ENCODE results near the gene SLC39A2.
"Not testable (repeated sequence)": the region's sequence is repeated elsewhere in the genome, so short reads cannot be mapped to it uniquely, and the experiment has no call there.

SLC39A2 gene

DNA sequence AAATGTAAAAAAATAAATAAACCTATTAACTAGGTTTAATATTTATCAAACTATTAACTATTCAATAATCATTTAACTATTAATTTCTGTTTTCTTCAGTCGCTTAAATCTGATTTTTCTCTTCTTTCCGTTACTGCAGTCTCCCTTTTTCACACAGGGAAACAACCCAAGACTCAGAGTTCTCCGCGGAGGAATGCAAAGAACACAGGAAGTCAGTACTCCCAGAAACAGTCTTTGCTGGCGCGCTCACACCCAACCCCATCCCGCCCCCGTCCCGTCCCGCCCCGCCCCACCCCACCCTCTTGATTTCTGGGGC is 9.7 kb upstream of the SLC39A2 start:
- DNase-seq = no peak
- in situ Hi-C loops (cut with HindIII; ENCODE audit: low pct_ligation_motif_present, low pct_unique_long_range_greater_than_20kb, low sequenced_read_pairs) = no loop called here

GRCh38 chr14:20989787-20990600 is 9.1 kb upstream of the SLC39A2 start, which contains the start of gene METTL17:
Gene METTL17 (plus strand): TSS chr14:20989980. CDS start chr14:20990003, 23 bp downstream.
- DNase-seq = peak; percentile 97
- in situ Hi-C loops (cut with HindIII; ENCODE audit: low pct_ligation_motif_present, low pct_unique_long_range_greater_than_20kb, low sequenced_read_pairs) = no loop called here

DNA sequence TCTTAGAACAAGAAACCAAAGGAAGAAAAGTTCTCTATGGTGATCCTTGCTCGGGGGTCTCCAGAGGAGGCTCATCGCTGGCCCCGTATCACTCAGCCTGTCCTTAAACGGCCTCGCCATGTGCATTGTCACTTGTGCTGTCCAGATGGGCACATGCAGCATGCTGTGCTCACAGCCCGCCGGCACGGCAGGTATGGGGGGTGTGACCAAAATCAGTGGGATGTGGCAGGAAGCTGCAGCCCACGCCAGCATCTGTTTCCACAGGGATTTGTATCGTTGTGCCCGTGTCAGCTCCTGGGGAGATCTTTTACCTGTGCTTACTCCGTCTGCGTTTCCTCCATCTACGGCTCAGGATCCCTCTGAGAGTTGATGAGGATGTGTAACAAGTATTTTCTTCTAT is 2.6 kb upstream of the SLC39A2 start:
- no peak for DNase-seq
- in situ Hi-C loops (cut with HindIII; ENCODE audit: low pct_ligation_motif_present, low pct_unique_long_range_greater_than_20kb, low sequenced_read_pairs) = no loop called here

DNA sequence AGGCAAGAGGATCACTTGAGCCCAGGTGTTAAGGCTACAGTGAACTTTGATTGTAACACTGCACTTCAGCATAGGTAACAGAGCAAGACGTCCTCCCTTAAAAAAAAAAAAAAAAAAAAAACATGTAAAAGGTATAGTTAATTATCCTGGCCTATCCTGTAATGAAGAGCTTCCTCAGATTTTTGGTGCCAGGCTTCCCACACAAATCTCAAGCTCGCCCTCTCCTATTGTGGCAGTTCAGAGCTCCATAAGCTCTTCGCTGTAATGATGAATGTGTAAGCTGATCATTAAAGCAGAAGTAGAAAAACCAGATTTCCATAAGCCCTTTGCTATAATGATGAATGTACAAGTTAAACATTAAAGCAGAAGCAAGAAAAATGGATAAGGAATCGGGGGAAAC is 2.0 kb upstream of the SLC39A2 start:
- DNase-seq = no peak
- in situ Hi-C loops (cut with HindIII; ENCODE audit: low pct_ligation_motif_present, low pct_unique_long_range_greater_than_20kb, low sequenced_read_pairs) = no loop called here

GRCh38 chr14:20997564-20997963 is 1.5 kb upstream of the SLC39A2 start:
- no peak for DNase-seq
- in situ Hi-C loops (cut with HindIII; ENCODE audit: low pct_ligation_motif_present, low pct_unique_long_range_greater_than_20kb, low sequenced_read_pairs) = no loop called here

GRCh38 chr14:20998139-20998538 is 954 bp upstream of the SLC39A2 start:
- in situ Hi-C loops (cut with HindIII; ENCODE audit: low pct_ligation_motif_present, low pct_unique_long_range_greater_than_20kb, low sequenced_read_pairs) = no loop called here
- DNase-seq = no peak

GRCh38 chr14:20999591-20999990 is 498 bp downstream of the SLC39A2 start:
- no peak for DNase-seq
- in situ Hi-C loops (cut with HindIII; ENCODE audit: low pct_ligation_motif_present, low pct_unique_long_range_greater_than_20kb, low sequenced_read_pairs) = no loop called here

GRCh38 chr14:21001218-21001617 is 2.1 kb downstream of the SLC39A2 start:
- no peak for DNase-seq
- in situ Hi-C loops (cut with HindIII; ENCODE audit: low pct_ligation_motif_present, low pct_unique_long_range_greater_than_20kb, low sequenced_read_pairs) = no loop called here

DNA sequence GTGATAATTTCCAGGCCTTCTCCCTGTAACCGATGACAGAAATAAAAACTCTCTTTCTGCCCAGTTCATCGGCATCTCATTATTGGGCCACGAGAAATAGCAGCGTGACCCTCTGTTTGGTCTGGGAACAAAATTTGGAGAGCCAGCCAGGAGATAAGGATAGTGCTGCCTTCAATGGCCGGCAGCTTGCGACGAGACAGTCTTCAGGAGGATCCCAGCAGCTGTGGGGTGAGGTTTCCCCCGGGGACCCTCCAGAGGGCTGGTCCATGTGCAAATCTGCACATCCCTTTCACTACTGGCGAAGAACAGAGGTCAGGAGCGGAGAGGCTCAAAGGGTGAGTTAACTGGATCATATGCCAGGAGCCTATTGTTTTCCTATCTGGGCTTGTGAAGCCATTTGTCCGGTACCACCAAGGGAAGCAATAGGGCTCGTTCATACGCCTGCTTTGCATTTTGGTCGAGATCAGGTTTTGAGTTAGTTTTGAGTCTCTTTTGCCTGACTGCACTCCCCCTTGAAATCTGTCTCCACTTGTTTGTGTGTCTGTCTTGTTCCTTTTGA is 4.8 kb downstream of the SLC39A2 start:
- DNase-seq = no peak
- in situ Hi-C loops (cut with HindIII; ENCODE audit: low pct_ligation_motif_present, low pct_unique_long_range_greater_than_20kb, low sequenced_read_pairs) = no loop called here

DNA sequence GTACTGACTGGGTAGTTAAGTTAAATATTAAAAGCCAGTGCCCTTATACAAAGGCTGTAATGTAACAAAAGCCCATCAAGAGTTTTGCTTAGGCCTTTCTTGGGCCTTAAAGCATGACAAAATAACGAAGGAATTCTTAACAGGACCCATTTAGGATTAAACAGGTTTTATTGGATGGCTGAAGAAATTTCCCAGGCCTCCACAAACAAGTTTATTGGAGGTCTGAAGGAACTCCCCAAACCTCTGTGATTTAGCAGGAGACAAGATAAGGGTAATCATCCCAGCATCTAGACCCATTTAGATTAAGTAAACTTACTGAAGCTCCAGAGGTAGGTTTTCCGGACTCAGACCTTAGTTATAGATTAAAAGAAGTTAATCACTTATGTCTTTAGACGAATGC is 10.6 kb downstream of the SLC39A2 start:
- DNase-seq; in situ Hi-C loops (cut with HindIII; ENCODE audit: low pct_ligation_motif_present, low pct_unique_long_range_greater_than_20kb, low sequenced_read_pairs): not testable (repeated sequence)

DNA sequence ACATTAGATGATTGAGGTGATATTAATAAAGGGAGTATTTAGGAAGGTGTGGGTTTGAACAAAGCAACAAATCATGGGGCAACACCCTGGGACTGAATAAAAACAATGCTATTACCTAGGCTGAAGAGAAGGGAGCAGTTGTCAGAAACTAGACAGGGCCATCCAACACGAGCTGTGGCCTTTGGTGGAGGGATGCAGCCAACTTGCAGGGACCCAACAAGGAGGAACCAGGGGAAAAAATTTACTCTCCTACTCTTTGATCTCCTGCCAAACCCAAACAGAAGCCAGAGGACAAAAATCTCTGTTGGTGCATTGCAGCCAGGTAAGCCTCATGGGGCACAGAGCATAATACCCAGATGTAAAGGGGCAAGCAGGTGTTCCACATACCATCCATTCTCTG is 12.0 kb downstream of the SLC39A2 start:
- no peak for DNase-seq
- in situ Hi-C loops (cut with HindIII; ENCODE audit: low pct_ligation_motif_present, low pct_unique_long_range_greater_than_20kb, low sequenced_read_pairs) = no loop called here

DNA sequence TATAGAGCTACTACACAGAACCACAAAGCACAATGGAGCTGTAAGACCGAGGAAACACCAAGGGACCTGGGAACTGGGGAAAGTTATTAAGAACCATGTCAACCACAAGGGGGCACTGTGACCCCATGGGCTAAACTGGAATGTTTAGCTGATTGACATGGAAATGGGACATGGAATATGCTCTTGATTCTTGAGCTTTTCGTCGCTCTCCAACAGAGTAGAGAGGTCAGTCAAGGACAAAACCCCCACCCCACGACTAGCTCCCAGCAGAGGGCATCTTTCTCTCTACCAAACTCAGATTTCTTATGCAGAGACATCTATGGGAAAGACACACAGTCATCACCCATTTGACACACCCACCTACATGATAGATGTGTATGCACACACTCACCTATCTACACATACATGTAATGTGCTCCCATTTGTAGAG is 15.7 kb downstream of the SLC39A2 start:
- in situ Hi-C loops (cut with HindIII; ENCODE audit: low pct_ligation_motif_present, low pct_unique_long_range_greater_than_20kb, low sequenced_read_pairs) = no loop called here
- DNase-seq = peak; percentile 75

GRCh38 chr14:21015312-21015711 is 16.2 kb downstream of the SLC39A2 start:
- DNase-seq = no peak
- in situ Hi-C loops (cut with HindIII; ENCODE audit: low pct_ligation_motif_present, low pct_unique_long_range_greater_than_20kb, low sequenced_read_pairs) = no loop called here

GRCh38 chr14:21016413-21017190 is 17.5 kb downstream of the SLC39A2 start:
- in situ Hi-C loops (cut with HindIII; ENCODE audit: low pct_ligation_motif_present, low pct_unique_long_range_greater_than_20kb, low sequenced_read_pairs) = no loop called here
- DNase-seq = no peak

DNA sequence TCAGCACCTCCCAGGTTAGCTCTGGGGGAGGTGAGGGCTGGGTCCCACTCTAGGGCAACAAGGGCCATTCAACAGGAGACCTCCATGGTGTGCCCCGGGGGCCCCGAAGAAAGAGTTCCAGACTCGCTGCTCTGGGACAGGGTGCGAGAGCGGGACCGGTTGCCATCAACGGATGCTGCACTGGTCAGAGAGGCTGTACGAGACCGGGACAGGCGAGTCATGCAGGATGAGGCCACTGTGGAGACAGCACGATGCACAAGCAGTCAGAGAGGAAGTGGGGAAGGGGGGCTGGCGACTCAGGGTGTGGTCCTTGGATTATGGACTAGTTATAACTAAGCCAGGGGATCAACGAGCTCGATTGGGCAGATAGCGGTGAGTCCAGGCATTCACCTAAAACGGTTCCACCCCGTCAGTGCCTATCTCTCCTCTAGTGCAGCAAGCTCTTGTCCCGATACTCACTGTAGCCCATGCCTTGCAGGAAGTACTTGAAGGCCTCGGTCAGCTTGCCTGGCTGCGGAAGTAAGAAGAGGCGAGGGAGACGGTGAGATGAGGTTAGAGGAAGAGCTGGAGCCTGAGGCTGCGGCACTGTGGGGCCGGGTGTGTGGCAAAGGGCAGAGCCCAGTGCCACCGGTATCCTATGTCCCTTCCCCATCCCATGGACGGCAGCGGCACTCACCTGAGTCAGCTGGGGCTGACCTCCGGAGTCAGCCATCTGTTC is 18.6 kb downstream of the SLC39A2 start:
- in situ Hi-C loops (cut with HindIII; ENCODE audit: low pct_ligation_motif_present, low pct_unique_long_range_greater_than_20kb, low sequenced_read_pairs) = no loop called here
- DNase-seq = no peak

DNA sequence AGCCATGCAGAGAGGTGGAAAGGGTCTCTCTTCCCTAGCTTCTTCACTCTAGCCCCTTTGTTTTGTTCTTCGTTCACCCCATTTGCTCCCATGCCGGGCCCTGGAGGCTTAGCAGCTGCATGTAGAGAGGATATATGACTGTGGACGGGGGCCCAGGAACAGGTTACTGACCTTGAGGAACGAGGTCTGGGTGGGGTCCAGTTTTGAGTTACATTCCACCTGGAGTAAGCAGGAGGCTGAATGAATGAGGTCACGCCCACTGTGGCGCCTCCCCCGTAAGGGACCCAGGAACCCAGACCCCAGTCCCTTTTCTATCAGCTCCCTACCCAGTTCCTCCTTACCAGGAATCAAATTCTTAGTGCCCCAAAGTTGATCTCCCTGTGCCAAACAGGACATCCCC is 19.2 kb downstream of the SLC39A2 start:
- in situ Hi-C loops (cut with HindIII; ENCODE audit: low pct_ligation_motif_present, low pct_unique_long_range_greater_than_20kb, low sequenced_read_pairs) = no loop called here
- no peak for DNase-seq

- in situ Hi-C loops (cut with HindIII; ENCODE audit: low pct_ligation_motif_present, low pct_unique_long_range_greater_than_20kb, low sequenced_read_pairs) = no loop called here
- no peak for DNase-seq
Observed at GRCh38 chr14:21018781-21019180, 19.7 kb downstream of the SLC39A2 start.

DNA sequence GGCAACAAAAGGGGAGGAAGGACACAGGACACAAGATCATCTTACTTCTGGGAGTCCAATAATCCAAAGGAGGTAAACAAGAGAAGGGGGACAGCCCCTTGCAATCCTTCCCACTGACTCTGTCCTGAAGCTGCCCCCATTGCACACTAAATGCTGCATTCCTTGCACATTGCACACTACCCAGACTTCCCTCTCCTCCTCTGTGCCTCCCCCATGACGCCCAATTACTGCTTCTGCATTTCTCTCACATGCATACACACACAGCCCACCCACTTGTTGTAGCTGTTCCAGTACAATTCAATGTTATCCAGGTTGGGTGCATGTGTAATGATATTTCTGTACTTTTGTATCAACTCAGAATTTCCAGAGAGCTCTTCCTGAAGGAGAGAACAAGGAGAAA is 20.3 kb downstream of the SLC39A2 start:
- in situ Hi-C loops (cut with HindIII; ENCODE audit: low pct_ligation_motif_present, low pct_unique_long_range_greater_than_20kb, low sequenced_read_pairs) = no loop called here

GRCh38 chr14:21020977-21021545 is 22.0 kb downstream of the SLC39A2 start:
- DNase-seq = no peak
- in situ Hi-C loops (cut with HindIII; ENCODE audit: low pct_ligation_motif_present, low pct_unique_long_range_greater_than_20kb, low sequenced_read_pairs) = no loop called here

More for the DNA sequence above, 20.3 kb downstream of the SLC39A2 start:
- no peak for DNase-seq

All from ACHN (cell line).